Measurements from ENCODE around the gene GTF3C2.

- TF ChIP-seq CTCF (IDR thresholded peaks at IDR 0.05; ENCODE audit: insufficient read depth, low read length) (no peak), POLR2AphosphoS5 (IDR thresholded peaks at IDR 0.05; ENCODE audit: low read depth) (no peak)
Measured at GRCh38 chr2:27290549-27290948, 66.0 kb downstream of the GTF3C2 start.
